ENCODE data around the gene MOB2.

DNA sequence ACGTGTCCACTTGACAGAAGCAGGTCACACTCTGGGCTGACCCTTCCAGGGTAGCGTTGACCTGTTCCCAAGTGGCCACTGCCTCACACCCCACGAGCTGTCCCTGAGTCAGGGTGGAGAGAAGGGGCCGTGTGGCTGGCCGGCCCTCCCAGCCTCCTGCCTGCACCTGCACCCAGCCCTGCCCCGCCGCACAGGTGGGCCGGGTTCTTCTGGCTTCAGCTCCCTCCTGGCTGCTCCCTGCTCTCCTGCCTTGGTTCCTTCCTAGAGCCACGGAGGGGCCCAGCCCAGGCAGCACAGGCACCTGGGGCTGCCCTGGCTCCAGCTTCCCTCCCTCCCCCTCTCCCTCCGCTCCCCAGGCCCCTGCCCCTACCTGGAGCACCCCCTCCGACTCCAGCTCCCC lies 42.3 kb downstream of the MOB2 start:
- TF ChIP-seq POLR2A (IDR thresholded peaks at IDR 0.05; ENCODE audit: low read depth, low read length), result no peak
- TF ChIP-seq POLR2AphosphoS5 (IDR thresholded peaks at IDR 0.05; ENCODE audit: low read depth, low read length), result no peak
- TF ChIP-seq TAF1 (IDR thresholded peaks at IDR 0.05; ENCODE audit: low read depth, low read length), result no peak
- TF ChIP-seq POU2F2 (IDR thresholded peaks at IDR 0.05; ENCODE audit: low read depth, low read length), result no peak
